ENCODE measurements around the gene ELMOD3.
"Not testable (repeated sequence)": the region's sequence is repeated elsewhere in the genome, so short reads cannot be mapped to it uniquely, and the experiment has no call there.

The ELMOD3 gene

GRCh38 chr2:85405201-85406059, 50.9 kb downstream of the ELMOD3 start:
- no peak for DNase-seq

GRCh38 chr2:85409845-85410583, 55.4 kb downstream of the ELMOD3 start, which contains the start of gene CAPG:
Gene CAPG (minus strand): TSS chr2:85410366. CDS start chr2:85402145, 8,221 bp downstream.
- no peak for DNase-seq

- DNase-seq, result no peak
Measured at GRCh38 chr2:85410584-85411404, 56.2 kb downstream of the ELMOD3 start.

GRCh38 chr2:85411405-85411748, 56.8 kb downstream of the ELMOD3 start:
- DNase-seq, result no peak

- DNase-seq, result no peak
Measured at GRCh38 chr2:85413592-85414420, 59.2 kb downstream of the ELMOD3 start.

- DNase-seq, result not testable (repeated sequence)
Measured at GRCh38 chr2:85414421-85414759, 59.8 kb downstream of the ELMOD3 start.

GRCh38 chr2:85414761-85415553, 60.4 kb downstream of the ELMOD3 start:
- no peak for DNase-seq

- DNase-seq, result no peak
Measured at GRCh38 chr2:85415980-85416650, 61.5 kb downstream of the ELMOD3 start.

GRCh38 chr2:85418132-85419008, 63.8 kb downstream of the ELMOD3 start, which contains the start of gene SH2D6:
Gene SH2D6 (plus strand): TSS chr2:85418714. CDS start chr2:85429466, 10,752 bp downstream.
- DNase-seq, result no peak

- no peak for DNase-seq
Measured at GRCh38 chr2:85419009-85419675, 64.6 kb downstream of the ELMOD3 start.

GRCh38 chr2:85420536-85421259, 66.1 kb downstream of the ELMOD3 start:
- DNase-seq, result peak; percentile 35

GRCh38 chr2:85421260-85422071, 66.9 kb downstream of the ELMOD3 start:
- DNase-seq, result no peak

- no peak for DNase-seq
Measured at GRCh38 chr2:85422072-85422457, 67.5 kb downstream of the ELMOD3 start.

- DNase-seq, result no peak
Measured at GRCh38 chr2:85423525-85423924, 69.0 kb downstream of the ELMOD3 start.

- DNase-seq, result no peak
Measured at GRCh38 chr2:85425588-85425987, 71.0 kb downstream of the ELMOD3 start.

- no peak for DNase-seq
Measured at GRCh38 chr2:85427300-85427835, 72.8 kb downstream of the ELMOD3 start.

- no peak for DNase-seq
Measured at GRCh38 chr2:85428343-85428881, 73.8 kb downstream of the ELMOD3 start.

Measured in NCI-H187 treated with DMSO at 0.1 percent for 48 hours (cell line).